Mesenchymal stem cell (in vitro differentiated cells and primary cell): ENCODE data around the gene CDKN2AIP.
A peak's percentile ranks its signal among the peaks of the same experiment; 100 is the strongest.
"Not testable (repeated sequence)": the region's sequence is repeated elsewhere in the genome, so short reads cannot be mapped to it uniquely, and the experiment has no call there.

Experiments
- DNase-seq: peaks from one replicate; pipeline ENCODE4 v3.0.0-alpha.2; 2013
- H2AFZ ChIP-seq: one replicate; pipeline ENCODE4 v1.6.1; 2013; ENCODE audit warnings: low read depth, mild to moderate bottlenecking, control low read depth, inconsistent platforms, low read length, moderate library complexity
- H2AK5ac ChIP-seq: 2 replicates; pipeline ENCODE4 v1.6.1; 2013; ENCODE audit warnings: low read length, moderate library complexity, mild to moderate bottlenecking, inconsistent platforms; ENCODE audit not compliant: severe bottlenecking
- H2BK120ac ChIP-seq: one replicate; pipeline ENCODE4 v1.6.1; 2013; ENCODE audit warnings: low read depth, mild to moderate bottlenecking, inconsistent platforms, low read length, moderate library complexity
- H2BK12ac ChIP-seq, 2 experiments: one replicate each; pipeline ENCODE4 v1.6.1; 2013; ENCODE audit warnings: inconsistent platforms in 2 of 2, low read length in 2 of 2, mild to moderate bottlenecking in 2 of 2, moderate library complexity in 2 of 2, control low read depth in 1 of 2
- H2BK15ac ChIP-seq: one replicate; pipeline ENCODE4 v1.6.1; 2013; ENCODE audit warnings: mild to moderate bottlenecking, low read depth, inconsistent platforms; ENCODE audit not compliant: poor library complexity, severe bottlenecking
- H2BK5ac ChIP-seq: 2 replicates; pipeline ENCODE4 v1.6.1; 2013; ENCODE audit warnings: low read depth, mild to moderate bottlenecking, low read length, control low read depth, inconsistent platforms; ENCODE audit not compliant: poor library complexity, severe bottlenecking
- H3K14ac ChIP-seq, 2 experiments: one replicate each; pipeline ENCODE4 v1.6.1; 2013; ENCODE audit warnings: inconsistent platforms in 2 of 2, low read length in 2 of 2, control low read depth in 1 of 2, mild to moderate bottlenecking in 1 of 2, moderate library complexity in 1 of 2
- H3K18ac ChIP-seq, 2 experiments: one replicate each; pipeline ENCODE4 v1.6.1; 2013; ENCODE audit warnings: inconsistent platforms in 2 of 2, low read length in 2 of 2, control low read depth in 1 of 2, low read depth in 1 of 2, mild to moderate bottlenecking in 1 of 2
- H3K23ac ChIP-seq, 2 experiments: one replicate each; pipeline ENCODE4 v1.6.1; 2013; ENCODE audit warnings: inconsistent platforms in 2 of 2, low read length in 2 of 2, mild to moderate bottlenecking in 2 of 2, moderate library complexity in 2 of 2, control low read depth in 1 of 2
- H3K27ac ChIP-seq: 2 replicates; pipeline ENCODE4 v1.5.1; 2013; ENCODE audit warnings: mild to moderate bottlenecking, moderate library complexity, low read length, control low read depth, inconsistent platforms; ENCODE audit not compliant: poor library complexity, severe bottlenecking
- H3K27me3 ChIP-seq, 2 experiments: 2 replicates each; pipeline versions ENCODE4 v1.6.1 to v1.7.0; 2013; ENCODE audit warnings: low read length in 2 of 2, mild to moderate bottlenecking in 2 of 2, moderate library complexity in 2 of 2, control low read depth in 1 of 2, inconsistent platforms in 1 of 2; ENCODE audit not compliant: control insufficient read depth in 1 of 2, insufficient read depth in 1 of 2
- H3K36me3 ChIP-seq, 2 experiments: 2 replicates each; pipeline versions ENCODE4 v1.6.1 to v1.7.0; 2013; ENCODE audit warnings: low read length in 2 of 2, control low read depth in 1 of 2, inconsistent platforms in 1 of 2, low read depth in 1 of 2, mild to moderate bottlenecking in 1 of 2; ENCODE audit not compliant: insufficient read depth in 2 of 2, control insufficient read depth in 1 of 2
- H3K4ac ChIP-seq, 2 experiments: one replicate each; pipeline ENCODE4 v1.6.1; 2013; ENCODE audit warnings: inconsistent platforms in 2 of 2, low read length in 2 of 2, mild to moderate bottlenecking in 2 of 2, moderate library complexity in 2 of 2, control low read depth in 1 of 2, low read depth in 1 of 2
- H3K4me1 ChIP-seq: 2 replicates; pipeline ENCODE4 v1.6.1; 2013; ENCODE audit warnings: low read depth, low read length, control low read depth; ENCODE audit not compliant: control insufficient read depth, insufficient read depth
- H3K4me2 ChIP-seq: 2 replicates; pipeline ENCODE4 v1.6.1; 2013; ENCODE audit warnings: low read length, mild to moderate bottlenecking, inconsistent platforms; ENCODE audit not compliant: poor library complexity, severe bottlenecking
- H3K4me3 ChIP-seq, 2 experiments: 2 replicates each; pipeline versions ENCODE4 v1.5.1 to v1.7.0; 2013; ENCODE audit warnings: low read length in 2 of 2, mild to moderate bottlenecking in 2 of 2, control low read depth in 1 of 2, low read depth in 1 of 2; ENCODE audit not compliant: insufficient read depth in 1 of 2
- H3K79me1 ChIP-seq: replicated peaks from 2 replicates; pipeline ENCODE4 v1.6.1; 2013; ENCODE audit warnings: mild to moderate bottlenecking, control low read depth, low read length, inconsistent platforms; ENCODE audit not compliant: poor library complexity, severe bottlenecking
- H3K9ac ChIP-seq: 2 replicates; pipeline ENCODE4 v1.7.0; 2013; ENCODE audit warnings: mild to moderate bottlenecking, low read length, moderate library complexity
- H3K9me3 ChIP-seq: 2 replicates; pipeline ENCODE4 v1.7.0; 2013; ENCODE audit warnings: mild to moderate bottlenecking, low read length; ENCODE audit not compliant: control insufficient read depth
- H4K8ac ChIP-seq: one replicate; pipeline ENCODE4 v1.6.1; 2013; ENCODE audit warnings: inconsistent platforms, mild to moderate bottlenecking, low read length, moderate library complexity
- H4K91ac ChIP-seq: one replicate; pipeline ENCODE4 v1.6.1; 2013; ENCODE audit warnings: mild to moderate bottlenecking, low read length, inconsistent platforms
- WGBS: methylation state at CpG from one replicate; pipeline ENCODE4 v1.1.7; 2013; ENCODE audit warnings: mixed read lengths; 5-methylcytosine and 5-hydroxymethylcytosine counted together

Gene CDKN2AIP

GRCh38 chr4:183430317-183430993, 14.0 kb upstream of the CDKN2AIP start:
- H3K9ac ChIP-seq = no peak overlapping the region
- H3K18ac ChIP-seq = peak overlapping the region in 1 of 2 experiments; percentile 26
- H3K4me1 ChIP-seq = peaks cover 4% of the 10 kb centered on the region
- no peak overlapping the region for H3K23ac ChIP-seq
- H3K27ac ChIP-seq = no peak overlapping the region
- peak overlapping the region; percentile 87 for H2AFZ ChIP-seq
- no peak overlapping the region for H2BK5ac ChIP-seq
- no peak overlapping the region for H3K4me2 ChIP-seq
- H3K79me1 ChIP-seq = no peaks in the 10 kb centered on the region
- 39% methylated on average over 10 of the region's 12 CpGs for WGBS
- H2BK15ac ChIP-seq = no peak overlapping the region
- H3K9me3 ChIP-seq = no peaks in the 10 kb centered on the region
- peak overlapping the region in 1 of 2 experiments; percentile 20 for H3K4ac ChIP-seq
- H3K14ac ChIP-seq = no peak overlapping the region
- H3K36me3 ChIP-seq = no peaks in the 10 kb centered on the region
- peak; percentile 27 for DNase-seq
- H4K8ac ChIP-seq = peak overlapping the region; percentile 8
- no peak overlapping the region for H4K91ac ChIP-seq
- no peak overlapping the region for H2AK5ac ChIP-seq
- peak overlapping the region in 1 of 2 experiments; percentile 1 for H2BK12ac ChIP-seq
- H2BK120ac ChIP-seq = no peak overlapping the region
- no peak overlapping the region for H3K4me3 ChIP-seq
- no peaks in the 10 kb centered on the region for H3K27me3 ChIP-seq

- no peak overlapping the region for H2BK12ac ChIP-seq
- no peak overlapping the region for H2BK120ac ChIP-seq
- H3K36me3 ChIP-seq = no peaks in the 10 kb centered on the region
- H3K14ac ChIP-seq = no peak overlapping the region
- H3K27ac ChIP-seq = no peak overlapping the region
- peak overlapping the region; percentile 87 for H2AFZ ChIP-seq
- H3K4me2 ChIP-seq = no peak overlapping the region
- no peaks in the 10 kb centered on the region for H3K27me3 ChIP-seq
- no peak overlapping the region for H3K9ac ChIP-seq
- H4K91ac ChIP-seq = no peak overlapping the region
- H3K18ac ChIP-seq = peak overlapping the region in 1 of 2 experiments; percentile 26
- H3K9me3 ChIP-seq = no peaks in the 10 kb centered on the region
- no peak overlapping the region for H3K23ac ChIP-seq
- H2AK5ac ChIP-seq = no peak overlapping the region
- H4K8ac ChIP-seq = peak overlapping the region; percentile 8
- H3K79me1 ChIP-seq = no peaks in the 10 kb centered on the region
- DNase-seq = no peak
- 32% methylated on average over 3 of the region's 3 CpGs for WGBS
- no peak overlapping the region for H2BK5ac ChIP-seq
- H3K4ac ChIP-seq = no peak overlapping the region
- H3K4me1 ChIP-seq = peaks cover 4% of the 10 kb centered on the region
- no peak overlapping the region for H3K4me3 ChIP-seq
- no peak overlapping the region for H2BK15ac ChIP-seq
Measured at GRCh38 chr4:183430994-183431347, 13.5 kb upstream of the CDKN2AIP start.

DNA sequence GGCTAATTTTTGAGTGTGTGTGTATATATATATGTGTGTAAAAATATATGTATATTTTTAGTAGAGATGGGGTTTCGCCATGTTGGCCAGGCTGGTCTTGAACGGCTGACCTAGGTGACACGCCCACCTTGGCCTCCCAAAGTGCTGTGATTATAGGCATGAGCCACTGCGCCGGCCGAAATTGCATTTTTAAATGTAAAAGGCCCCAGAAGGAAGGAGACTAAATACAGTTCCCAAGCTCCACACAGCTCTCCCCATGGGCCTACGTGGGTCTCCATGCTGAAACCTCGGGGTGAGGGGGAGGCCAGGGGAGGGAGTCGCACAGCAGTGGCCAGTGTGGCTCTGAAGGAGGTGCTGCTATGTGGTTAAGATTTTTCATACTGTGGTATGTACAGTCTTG, 12.8 kb upstream of the CDKN2AIP start:
- peaks cover 9% of the 10 kb centered on the region for H3K4me1 ChIP-seq
- H2AFZ ChIP-seq = no peak overlapping the region
- H3K4ac ChIP-seq = no peak overlapping the region
- H2BK5ac ChIP-seq = no peak overlapping the region
- no peak overlapping the region for H4K91ac ChIP-seq
- H3K27me3 ChIP-seq = no peaks in the 10 kb centered on the region
- 93% methylated on average over 9 of the region's 9 CpGs for WGBS
- no peaks in the 10 kb centered on the region for H3K9me3 ChIP-seq
- H2BK120ac ChIP-seq = no peak overlapping the region
- no peaks in the 10 kb centered on the region for H3K36me3 ChIP-seq
- no peak overlapping the region for H3K4me2 ChIP-seq
- H3K27ac ChIP-seq = no peak overlapping the region
- no peak overlapping the region for H3K23ac ChIP-seq
- H3K18ac ChIP-seq = no peak overlapping the region
- H4K8ac ChIP-seq = no peak overlapping the region
- H3K14ac ChIP-seq = no peak overlapping the region
- H2BK15ac ChIP-seq = peak overlapping the region; percentile 12
- H2AK5ac ChIP-seq = peak overlapping the region; percentile 23
- H2BK12ac ChIP-seq = no peak overlapping the region
- no peaks in the 10 kb centered on the region for H3K79me1 ChIP-seq
- no peak overlapping the region for H3K4me3 ChIP-seq
- H3K9ac ChIP-seq = no peak overlapping the region
- DNase-seq = no peak

GRCh38 chr4:183433183-183433582, 11.3 kb upstream of the CDKN2AIP start:
- H3K79me1 ChIP-seq, H3K9me3 ChIP-seq, H2AFZ ChIP-seq, H4K8ac ChIP-seq, H3K9ac ChIP-seq, H2AK5ac ChIP-seq, H3K27me3 ChIP-seq, H3K36me3 ChIP-seq, H3K4ac ChIP-seq, H3K23ac ChIP-seq, H2BK120ac ChIP-seq, H3K27ac ChIP-seq, H2BK15ac ChIP-seq, H3K14ac ChIP-seq, H2BK5ac ChIP-seq, DNase-seq, H3K18ac ChIP-seq, H3K4me3 ChIP-seq, H3K4me2 ChIP-seq, H2BK12ac ChIP-seq, H4K91ac ChIP-seq: not testable (repeated sequence)
- WGBS = 83% methylated on average over 7 of the region's 27 CpGs
- peaks cover 10% of the 10 kb centered on the region for H3K4me1 ChIP-seq
